BJ (cell line): ENCODE measurements around the gene PTBP1. TPM values are rescaled to one million over a fixed set of nuclear protein-coding genes. Genes with fewer than 3 reads are reported as not detected.

ENCODE experiments used
- CTCF ChIA-PET: fragments of 350-600 bp; formaldehyde crosslinking; extraction: SDS; loops from one replicate; lab custom pipeline; 2021; ENCODE audit warnings: antibody characterized with exemption, inconsistent platforms; lab: Yijun Ruan, JAX
- POLR2A ChIA-PET: fragments of 300-600 bp; sonication (Branson Sonifier 250); formaldehyde crosslinking; extraction: SDS; loops from one replicate; lab custom pipeline; 2021; ENCODE audit warnings: antibody characterized with exemption; lab: Charles Lee
- DNase-seq: peaks from one replicate; pipeline ENCODE4 v3.0.0-alpha.2; 2011; ENCODE audit warnings: low read depth
- H3K27me3 ChIP-seq: 2 replicates; pipeline ENCODE4 v1.6.0; 2011; ENCODE audit warnings: low read length; ENCODE audit not compliant: control insufficient read depth, insufficient read depth
- H3K36me3 ChIP-seq: 2 replicates; pipeline ENCODE4 v1.5.1; 2011; ENCODE audit warnings: low read length; ENCODE audit not compliant: control insufficient read depth, insufficient read depth
- H3K4me3 ChIP-seq: 2 replicates; pipeline ENCODE4 v1.5.1; 2011; ENCODE audit warnings: low read depth, mild to moderate bottlenecking, control low read depth, low read length
- polyA plus RNA-seq: library from polyadenylated mRNA; depleted of rRNA; stranded (reverse); fragments of >200 nt; gene quantifications from 2 replicates; pipeline ENCODE4 v1.2.3, GENCODE V29; 2011
- TF ChIP-seq, protein P1 (sequence below): IDR thresholded peaks from 2 replicates; pipeline ENCODE4 v1.5.1; 2011; ENCODE audit warnings: low read depth, mild to moderate bottlenecking, control low read depth, inconsistent platforms, low read length, moderate library complexity; ENCODE audit not compliant: insufficient read depth

The PTBP1 gene
- polyA plus RNA-seq, 1 experiment: 328 TPM

DNA sequence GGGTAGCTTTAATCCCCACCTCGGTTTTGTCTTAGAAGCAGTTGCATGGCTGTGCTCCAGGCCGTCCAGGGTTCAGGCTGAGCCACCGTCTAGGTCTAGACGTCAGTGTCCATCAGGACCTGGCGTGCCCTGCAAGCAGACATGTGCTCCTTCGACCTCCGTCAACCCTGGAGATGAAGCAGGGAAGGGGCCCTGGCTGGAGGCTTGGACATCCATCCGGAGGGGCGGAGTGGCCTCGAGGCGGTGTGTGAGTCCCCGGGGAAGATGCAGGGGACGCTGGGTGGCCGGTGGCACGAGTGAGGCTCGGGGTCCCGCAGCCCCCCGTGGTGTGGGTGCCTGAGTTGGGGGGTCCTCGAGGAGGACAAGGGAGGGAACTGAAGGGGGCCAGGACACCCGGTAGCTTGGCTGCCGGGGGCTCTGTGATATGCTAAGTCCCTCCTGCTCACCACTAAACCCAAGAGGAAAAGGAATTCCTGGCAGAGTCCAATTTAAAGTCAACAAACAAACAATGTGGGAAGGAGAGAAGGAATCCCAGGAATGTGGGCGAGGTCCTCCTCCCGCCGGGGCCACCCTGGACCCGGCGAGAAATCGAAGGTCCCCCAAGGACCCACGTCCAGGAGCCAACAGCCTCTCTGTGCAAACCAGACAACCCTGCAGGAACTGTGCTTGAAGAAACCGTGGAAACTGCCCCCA is 14.9 kb upstream of the PTBP1 start:
- Histone ChIP-seq H3K27me3 (no peaks in the 10 kb centered on the region), H3K36me3 (no peaks in the 10 kb centered on the region), H3K4me3 (peak overlapping the region; percentile 27)
- TF ChIP-seq, protein P1, sequence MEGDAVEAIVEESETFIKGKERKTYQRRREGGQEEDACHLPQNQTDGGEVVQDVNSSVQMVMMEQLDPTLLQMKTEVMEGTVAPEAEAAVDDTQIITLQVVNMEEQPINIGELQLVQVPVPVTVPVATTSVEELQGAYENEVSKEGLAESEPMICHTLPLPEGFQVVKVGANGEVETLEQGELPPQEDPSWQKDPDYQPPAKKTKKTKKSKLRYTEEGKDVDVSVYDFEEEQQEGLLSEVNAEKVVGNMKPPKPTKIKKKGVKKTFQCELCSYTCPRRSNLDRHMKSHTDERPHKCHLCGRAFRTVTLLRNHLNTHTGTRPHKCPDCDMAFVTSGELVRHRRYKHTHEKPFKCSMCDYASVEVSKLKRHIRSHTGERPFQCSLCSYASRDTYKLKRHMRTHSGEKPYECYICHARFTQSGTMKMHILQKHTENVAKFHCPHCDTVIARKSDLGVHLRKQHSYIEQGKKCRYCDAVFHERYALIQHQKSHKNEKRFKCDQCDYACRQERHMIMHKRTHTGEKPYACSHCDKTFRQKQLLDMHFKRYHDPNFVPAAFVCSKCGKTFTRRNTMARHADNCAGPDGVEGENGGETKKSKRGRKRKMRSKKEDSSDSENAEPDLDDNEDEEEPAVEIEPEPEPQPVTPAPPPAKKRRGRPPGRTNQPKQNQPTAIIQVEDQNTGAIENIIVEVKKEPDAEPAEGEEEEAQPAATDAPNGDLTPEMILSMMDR: no peak
- DNase-seq: no peak
- ChIA-PET POLR2A (no interaction called here), CTCF (interaction anchor here (2.2 kb wide), 1 partner anchor 10 kb away, joined by 7 read pairs; no protein-coding TSS in a partner anchor)

GRCh38 chr19:782878-783668 is 14.2 kb upstream of the PTBP1 start:
- ChIA-PET CTCF (interaction anchor here (1.1 kb wide), 1 partner anchor 12 kb away, joined by 3 read pairs; no protein-coding TSS in a partner anchor), POLR2A (interaction anchor here (0.6 to 0.7 kb wide), 2 partner anchors 36 to 68 kb away, joined by 3 read pairs; no protein-coding TSS in a partner anchor)
- Histone ChIP-seq H3K36me3 (no peaks in the 10 kb centered on the region), H3K27me3 (no peaks in the 10 kb centered on the region), H3K4me3 (peak overlapping the region; percentile 4; the same call in 1 of the 2 replicates)
- TF ChIP-seq, protein P1: no peak
- DNase-seq: no peak

GRCh38 chr19:784541-784940 is 12.7 kb upstream of the PTBP1 start:
- ChIA-PET POLR2A (no interaction called here), CTCF (no interaction called here)
- no peak overlapping the region for H3K4me3 ChIP-seq
- no peak for DNase-seq
- no peaks in the 10 kb centered on the region; the same call in 1 of the 2 replicates for H3K36me3 ChIP-seq
- H3K27me3 ChIP-seq: no peaks in the 10 kb centered on the region
- TF ChIP-seq, protein P1: no peak

DNA sequence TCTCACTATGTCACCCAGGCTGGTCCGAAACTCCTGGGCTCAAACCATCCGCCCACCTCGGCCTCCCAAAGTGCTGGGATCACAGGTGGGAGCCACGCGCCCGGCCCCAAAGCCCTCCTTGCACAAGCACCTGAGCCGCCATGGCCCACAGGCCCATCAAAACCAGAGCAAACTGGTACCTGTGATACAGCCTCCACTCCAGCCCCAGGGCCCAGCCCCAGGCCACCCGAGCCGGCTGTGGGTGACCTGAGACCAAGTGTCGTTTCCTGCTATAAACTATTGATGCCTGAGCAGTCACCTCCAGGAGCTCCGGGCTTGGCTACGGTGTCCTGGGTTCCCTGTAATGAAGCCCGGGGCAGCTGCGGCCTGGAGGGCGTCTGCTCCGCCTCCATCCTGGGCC is 9.7 kb upstream of the PTBP1 start:
- CTCF ChIA-PET: interaction anchor here (0.9 to 1.0 kb wide), 2 partner anchors 18 to 53 kb away, joined by 3 read pairs; no protein-coding TSS in a partner anchor
- Histone ChIP-seq H3K36me3 (no peaks in the 10 kb centered on the region; the same call in 1 of the 2 replicates), H3K27me3 (no peaks in the 10 kb centered on the region), H3K4me3 (no peak overlapping the region)
- TF ChIP-seq, protein P1: no peak
- DNase-seq: no peak
- POLR2A ChIA-PET: no interaction called here

DNA sequence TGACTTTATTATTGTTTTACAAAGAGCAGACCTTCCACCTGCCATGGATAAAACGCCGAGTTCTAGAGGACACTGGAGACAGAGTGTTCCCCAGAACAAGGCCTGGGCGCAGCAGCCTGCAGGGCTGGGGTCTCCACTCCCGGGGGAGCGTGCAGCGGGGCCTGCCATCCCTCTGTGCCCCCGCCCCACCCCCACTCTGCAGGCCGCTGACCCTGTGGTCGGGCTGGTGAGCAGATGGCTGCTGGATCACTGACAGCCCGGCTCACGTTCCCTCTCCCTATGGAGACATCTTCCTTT is 8.6 kb upstream of the PTBP1 start:
- Histone ChIP-seq H3K27me3 (no peaks in the 10 kb centered on the region), H3K36me3 (no peaks in the 10 kb centered on the region; the same call in 1 of the 2 replicates), H3K4me3 (no peak overlapping the region)
- DNase-seq: no peak
- TF ChIP-seq, protein P1: no peak
- POLR2A ChIA-PET: interaction anchor here (0.6 kb wide), 1 partner anchor 35 kb away, joined by 9 read pairs; no protein-coding TSS in a partner anchor
- CTCF ChIA-PET: no interaction called here
